ENCODE measurements around the gene TMEM147.

The TMEM147 gene

DNA sequence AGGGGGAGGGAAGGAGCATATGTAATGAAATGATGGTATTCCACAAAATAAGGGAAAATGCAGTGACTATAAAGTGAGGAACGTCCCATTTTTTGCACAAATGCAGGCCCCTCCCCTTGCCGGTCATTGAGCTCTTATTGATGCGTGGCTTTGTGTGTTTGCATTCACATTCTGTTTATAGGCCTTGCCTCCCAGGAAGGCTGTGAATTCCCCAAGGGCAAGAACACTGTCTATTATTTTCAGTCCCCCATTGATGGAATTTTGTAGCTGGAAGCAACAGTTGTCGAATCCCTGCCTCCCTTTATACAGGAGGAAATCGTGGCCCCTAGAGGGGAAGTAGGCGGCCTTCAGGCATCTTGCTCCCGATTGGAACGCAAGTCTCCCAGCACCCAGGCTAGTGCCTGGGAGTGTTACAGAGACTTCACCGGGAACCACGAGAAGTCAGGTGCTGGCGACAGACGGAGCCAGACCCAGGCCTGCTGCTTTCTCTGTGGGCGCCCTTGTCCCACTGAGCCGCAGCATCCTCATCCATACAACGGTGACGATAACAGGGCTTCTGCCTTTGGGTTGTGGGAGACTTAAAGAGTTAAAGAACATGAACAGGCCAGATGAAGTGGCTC, 24.2 kb upstream of the TMEM147 start:
- no peak for DNase-seq (ENCODE audit: low spot score)
- TF ChIP-seq, protein P1, sequence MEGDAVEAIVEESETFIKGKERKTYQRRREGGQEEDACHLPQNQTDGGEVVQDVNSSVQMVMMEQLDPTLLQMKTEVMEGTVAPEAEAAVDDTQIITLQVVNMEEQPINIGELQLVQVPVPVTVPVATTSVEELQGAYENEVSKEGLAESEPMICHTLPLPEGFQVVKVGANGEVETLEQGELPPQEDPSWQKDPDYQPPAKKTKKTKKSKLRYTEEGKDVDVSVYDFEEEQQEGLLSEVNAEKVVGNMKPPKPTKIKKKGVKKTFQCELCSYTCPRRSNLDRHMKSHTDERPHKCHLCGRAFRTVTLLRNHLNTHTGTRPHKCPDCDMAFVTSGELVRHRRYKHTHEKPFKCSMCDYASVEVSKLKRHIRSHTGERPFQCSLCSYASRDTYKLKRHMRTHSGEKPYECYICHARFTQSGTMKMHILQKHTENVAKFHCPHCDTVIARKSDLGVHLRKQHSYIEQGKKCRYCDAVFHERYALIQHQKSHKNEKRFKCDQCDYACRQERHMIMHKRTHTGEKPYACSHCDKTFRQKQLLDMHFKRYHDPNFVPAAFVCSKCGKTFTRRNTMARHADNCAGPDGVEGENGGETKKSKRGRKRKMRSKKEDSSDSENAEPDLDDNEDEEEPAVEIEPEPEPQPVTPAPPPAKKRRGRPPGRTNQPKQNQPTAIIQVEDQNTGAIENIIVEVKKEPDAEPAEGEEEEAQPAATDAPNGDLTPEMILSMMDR (IDR thresholded peaks at IDR 0.05; ENCODE audit: extremely low read depth, missing control alignments) = no peak

DNA sequence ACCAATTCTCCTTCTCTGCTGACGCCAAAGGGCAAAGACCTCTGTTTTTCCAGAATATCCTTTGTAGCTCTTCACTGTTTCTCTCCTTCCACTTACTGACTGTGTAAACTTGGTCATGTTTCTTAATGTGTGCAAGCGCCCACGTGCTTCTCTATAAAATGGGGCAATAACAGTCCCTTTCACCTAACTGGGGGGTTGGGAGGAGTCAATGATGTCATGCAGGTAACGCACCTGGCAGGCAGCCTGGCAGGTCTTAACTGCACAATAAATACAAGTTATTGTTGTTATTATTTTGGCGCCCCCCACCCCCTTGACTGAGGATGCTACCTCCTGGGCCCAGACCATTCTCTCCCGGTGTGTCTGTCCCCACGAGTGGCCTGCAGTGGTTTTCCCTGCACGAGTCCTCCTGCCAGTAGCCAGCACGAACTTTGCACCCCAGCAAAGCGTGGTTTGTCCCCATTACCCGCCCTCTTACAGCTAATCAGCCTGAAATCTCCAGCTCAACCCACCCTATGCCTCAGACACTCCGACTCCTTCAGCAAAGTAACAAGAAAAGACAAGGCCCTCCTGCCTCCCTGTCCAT, 22.6 kb upstream of the TMEM147 start:
- no peak for DNase-seq (ENCODE audit: low spot score)
- TF ChIP-seq, protein P1 (IDR thresholded peaks at IDR 0.05; ENCODE audit: extremely low read depth, missing control alignments) = no peak

DNA sequence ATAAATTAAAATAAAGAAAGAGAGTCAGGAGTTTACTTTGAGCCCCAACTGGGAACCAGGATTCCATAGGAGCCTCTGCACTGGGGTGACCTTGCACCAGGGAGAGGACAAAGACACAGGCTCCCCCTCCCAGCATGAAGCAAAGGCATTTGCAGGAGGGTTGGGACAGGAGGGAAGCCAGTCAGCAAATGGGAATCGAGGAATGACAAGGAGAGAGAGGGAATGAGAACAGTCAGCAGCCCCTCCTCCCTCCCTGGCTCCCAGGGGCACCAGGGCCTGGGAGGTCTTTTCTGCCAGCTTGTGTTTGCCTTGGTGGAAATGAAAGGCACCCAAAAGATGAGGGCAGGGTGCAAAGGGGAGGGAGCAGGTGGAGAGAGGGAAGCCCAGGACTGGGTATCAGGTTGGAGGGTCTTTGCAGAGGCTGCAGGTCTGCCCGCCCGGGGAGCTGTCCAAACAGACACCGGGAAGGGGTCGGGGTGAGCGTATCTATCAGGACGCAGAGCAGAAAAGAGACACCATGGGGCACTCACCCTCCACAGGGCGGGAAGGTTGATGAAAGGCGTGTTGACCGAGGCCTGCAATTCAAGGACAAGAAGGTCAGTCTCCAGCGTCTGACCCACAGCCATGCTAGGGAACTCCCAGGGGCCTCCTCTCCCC, 21.1 kb upstream of the TMEM147 start:
- TF ChIP-seq, protein P1 (IDR thresholded peaks at IDR 0.05; ENCODE audit: extremely low read depth, missing control alignments) = no peak
- DNase-seq (ENCODE audit: low spot score) = no peak

DNA sequence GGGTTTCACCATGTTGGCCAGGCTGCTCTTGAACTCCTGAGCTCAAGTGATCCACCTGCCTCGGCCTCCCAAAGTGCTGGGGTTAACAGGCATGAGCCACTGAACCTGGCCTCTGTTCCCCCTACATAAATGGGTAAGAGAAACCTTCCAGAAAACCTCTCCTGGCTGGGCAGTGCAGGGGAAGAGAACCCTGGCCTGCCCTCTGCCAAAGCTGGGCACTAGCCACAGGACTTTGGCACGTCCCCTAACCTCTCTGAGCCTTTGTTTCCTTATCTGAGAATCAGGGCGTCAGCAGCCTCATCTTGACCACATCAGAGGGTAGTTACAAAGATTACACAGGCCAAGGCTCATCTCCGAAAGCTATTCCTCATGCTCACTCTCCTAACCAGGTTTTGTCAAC, 19.6 kb upstream of the TMEM147 start:
- DNase-seq (ENCODE audit: low spot score) = no peak

DNA sequence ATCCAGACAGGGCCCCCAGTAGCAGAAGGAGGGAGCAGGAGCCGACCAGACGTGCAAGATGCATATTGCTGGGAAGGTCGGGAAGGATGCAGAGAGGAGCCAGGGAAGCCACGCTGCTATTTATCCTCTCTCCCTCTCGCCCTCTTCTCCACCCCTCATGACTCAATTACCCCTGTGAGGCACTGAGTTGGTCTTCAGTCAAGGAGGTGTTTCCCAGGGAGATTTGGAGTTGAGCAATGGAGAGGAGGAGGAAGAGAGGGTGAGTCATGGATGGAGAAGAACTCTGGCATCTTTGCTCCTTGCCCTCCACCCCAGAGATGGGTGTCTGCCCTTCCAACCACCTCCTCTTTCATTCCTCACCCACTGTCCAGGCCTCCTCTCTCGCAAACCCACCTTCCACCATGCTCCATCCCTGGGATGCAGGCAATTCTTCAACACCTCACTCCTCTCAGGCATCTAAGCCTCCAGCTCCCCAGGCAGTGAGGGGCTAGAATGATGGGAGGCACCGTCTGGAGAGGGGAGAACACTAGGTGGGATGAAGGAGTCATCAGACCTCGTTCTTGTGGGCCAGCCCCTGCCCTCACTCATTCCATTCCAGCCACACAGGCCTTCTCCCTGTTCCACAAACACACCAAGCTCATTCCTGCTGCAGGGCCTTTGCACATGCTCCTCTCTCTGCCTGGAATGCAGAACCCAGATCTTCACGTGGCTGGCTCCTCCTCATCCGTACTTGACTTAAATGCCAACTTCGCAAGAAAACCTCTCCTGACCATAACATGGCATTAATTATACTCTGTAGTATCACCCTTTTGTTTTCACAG, 17.0 kb upstream of the TMEM147 start, which contains the start of gene SBSN:
TSS of gene SBSN (minus strand) at position 94 of the 821 bp plus-strand sequence. CDS start at position 64, 30 bp downstream.
- DNase-seq (ENCODE audit: low spot score) = no peak

More for the DNA sequence above, 19.6 kb upstream of the TMEM147 start:
- TF ChIP-seq, protein P1 (IDR thresholded peaks at IDR 0.05; ENCODE audit: extremely low read depth, missing control alignments) = no peak

DNA sequence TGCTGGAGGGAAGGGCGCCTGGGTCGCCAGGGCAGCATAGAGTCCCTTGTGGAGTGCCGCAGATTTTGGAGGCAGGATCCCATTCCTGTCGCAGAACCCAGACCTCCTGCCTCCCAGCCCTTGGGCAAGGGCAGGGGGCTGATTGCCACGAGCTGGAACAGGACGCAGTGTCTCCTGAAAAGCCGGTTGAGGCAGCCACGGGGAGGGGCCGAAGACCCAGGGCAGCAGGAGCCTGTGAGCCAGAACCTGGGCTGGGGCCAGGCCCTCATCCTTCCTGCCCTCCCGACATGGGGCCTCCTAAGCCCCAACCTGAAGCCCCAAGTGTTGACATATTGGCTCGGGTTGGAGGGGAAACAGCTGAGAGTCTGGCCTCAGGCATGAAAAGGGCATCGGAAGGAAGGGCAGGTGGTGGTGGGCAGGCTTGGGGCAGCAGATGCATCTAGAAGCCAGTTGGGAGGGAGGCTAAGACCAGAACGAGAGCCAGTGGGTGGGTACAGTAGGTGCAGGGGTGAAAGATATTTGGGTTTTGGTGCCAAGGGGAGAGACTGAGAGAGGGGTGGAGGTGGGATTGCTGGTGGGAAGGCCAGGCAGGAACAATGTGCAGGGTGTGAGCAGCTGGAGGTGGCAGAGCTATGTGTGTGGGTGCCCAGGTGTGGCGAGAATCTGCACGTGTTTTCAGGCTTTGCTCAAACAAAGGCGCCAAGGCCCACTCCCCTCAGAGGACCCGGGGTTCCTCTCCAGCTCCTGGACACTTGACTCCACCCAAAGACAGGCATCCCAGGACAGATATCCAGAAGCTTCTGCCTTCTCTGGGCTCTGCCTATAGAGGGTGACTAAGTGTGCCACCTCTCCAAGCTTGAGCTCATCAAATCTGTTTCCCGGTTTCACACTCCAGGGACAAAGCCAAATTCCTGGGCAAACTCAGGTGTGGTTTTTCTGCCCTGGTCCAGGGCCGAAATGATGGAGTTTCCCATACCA, 15.9 kb upstream of the TMEM147 start:
- no peak for DNase-seq (ENCODE audit: low spot score)
- TF ChIP-seq, protein P1 (IDR thresholded peaks at IDR 0.05; ENCODE audit: extremely low read depth, missing control alignments) = no peak

More for the DNA sequence above, 17.0 kb upstream of the TMEM147 start, which contains the start of gene SBSN:
- TF ChIP-seq, protein P1 (IDR thresholded peaks at IDR 0.05; ENCODE audit: extremely low read depth, missing control alignments) = no peak

Data from GM20000 (cell line).